A204.1 (cell line): ENCODE measurements around the gene GGT5.
"Not testable (repeated sequence)": the region's sequence is repeated elsewhere in the genome, so short reads cannot be mapped to it uniquely, and the experiment has no call there.

ENCODE experiments used
- FAIRE-seq: peaks from 2 replicates; lab custom pipeline; 2012; peaks lifted over from hg19 to GRCh38; lab: Jason Lieb, UNC

The GGT5 gene

DNA sequence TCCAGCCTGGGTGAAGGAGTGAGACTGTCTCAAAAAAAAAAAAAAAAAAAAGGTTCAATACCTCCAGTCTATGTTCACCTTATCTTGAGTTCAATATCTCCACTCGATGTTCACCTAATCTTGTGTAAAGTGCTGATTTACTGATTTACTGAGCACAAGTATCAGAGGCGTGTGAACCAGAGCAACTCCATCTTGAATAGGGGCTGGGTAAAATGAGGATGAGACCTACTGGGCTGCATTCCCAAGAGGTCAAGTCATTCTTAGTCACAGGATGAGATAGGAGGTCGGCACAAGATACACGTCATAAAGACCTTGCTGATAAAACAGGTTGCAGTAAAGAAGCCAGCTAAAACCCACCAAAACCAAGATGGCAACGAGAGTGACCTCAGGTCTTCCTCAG lies 41.0 kb downstream of the GGT5 start:
- not testable (repeated sequence) for FAIRE-seq

DNA sequence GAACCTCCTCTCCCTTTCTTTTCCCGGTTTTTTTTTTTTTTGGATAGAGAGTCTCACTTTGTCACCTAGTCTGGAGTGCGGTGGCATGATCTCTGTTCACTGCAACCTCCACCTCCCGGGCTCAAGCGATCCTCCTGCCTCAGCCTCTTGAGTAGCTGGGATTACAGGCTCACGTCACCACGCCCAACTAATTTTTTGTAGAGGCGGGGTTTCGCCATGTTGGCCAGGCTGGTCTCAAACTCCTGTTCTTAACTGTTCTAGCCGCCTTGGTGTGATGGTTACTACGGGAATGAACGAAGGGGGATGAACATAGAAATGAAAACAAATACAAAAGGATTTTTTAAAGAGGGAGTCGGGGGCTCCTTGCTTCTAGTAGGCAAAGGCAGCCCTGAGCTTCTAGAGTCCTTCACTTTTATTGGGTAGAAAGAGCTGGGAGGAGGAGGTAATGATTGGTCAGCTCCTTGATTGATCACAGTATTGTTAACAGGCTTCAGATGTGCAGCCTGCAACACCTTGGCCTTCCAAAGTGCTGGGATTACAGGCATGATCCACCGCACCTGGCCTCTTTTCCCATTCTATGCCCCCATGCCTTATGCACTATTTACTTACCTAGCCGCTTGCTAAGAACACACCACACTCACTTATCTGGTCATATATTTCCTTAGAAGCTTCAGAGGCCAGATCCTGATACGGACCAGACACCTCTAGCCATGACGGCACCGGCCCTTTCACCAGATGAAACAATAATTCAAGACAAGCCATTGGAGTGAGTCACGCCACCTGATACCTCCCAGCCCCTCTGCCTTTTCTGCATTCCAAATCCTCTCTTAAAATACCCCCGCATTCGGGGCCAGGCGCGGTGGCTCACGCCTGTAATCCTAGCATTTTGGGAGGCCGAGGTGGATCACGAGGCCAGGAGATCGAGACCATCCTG lies 42.9 kb downstream of the GGT5 start:
- FAIRE-seq: no peak

DNA sequence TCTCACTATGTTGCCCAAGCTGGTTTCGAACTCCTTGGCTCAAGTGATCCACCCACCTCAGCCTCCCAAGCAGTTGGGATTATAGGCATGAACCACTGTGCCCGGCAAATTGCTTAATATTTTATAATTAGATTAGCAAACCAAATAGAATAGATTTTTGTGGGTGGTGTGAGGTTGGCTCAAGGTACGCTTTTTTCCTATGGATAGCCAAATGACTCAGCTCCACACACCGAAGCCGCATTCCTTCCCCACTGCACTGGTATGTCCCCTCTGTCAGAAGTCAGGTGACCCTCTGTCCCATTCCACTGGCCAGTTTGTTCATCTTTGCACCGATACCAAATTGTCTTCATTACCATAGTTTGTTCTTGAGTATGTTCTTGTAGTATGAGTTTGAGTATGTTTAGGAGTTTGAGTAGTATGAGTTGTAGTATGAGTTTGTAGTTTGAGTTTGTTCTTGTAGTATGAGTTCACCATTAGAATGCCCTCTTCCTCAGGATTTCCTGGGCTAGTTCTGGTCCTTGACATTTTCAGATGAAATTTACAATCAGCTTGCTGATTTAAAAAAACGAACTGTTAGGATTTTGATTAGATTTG lies 44.2 kb downstream of the GGT5 start:
- no peak for FAIRE-seq

DNA sequence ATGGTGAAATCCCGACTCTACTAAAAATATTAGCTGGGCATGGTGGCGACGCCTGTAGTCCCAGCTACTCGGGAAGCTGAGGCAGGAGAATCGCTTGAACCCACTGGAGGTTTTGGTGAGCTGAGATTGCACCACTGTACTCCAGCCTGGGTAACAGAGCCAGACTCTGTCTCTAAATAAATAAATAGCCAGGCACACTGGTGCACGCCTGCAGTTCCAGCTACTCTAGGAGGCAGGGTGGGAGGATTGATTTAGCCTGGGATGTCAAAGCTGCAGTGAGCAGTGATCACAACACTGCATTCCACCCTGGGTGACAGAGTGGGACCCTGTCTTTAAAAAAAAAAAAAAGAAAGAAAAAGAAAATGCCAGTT lies 46.2 kb downstream of the GGT5 start:
- FAIRE-seq: no peak

DNA sequence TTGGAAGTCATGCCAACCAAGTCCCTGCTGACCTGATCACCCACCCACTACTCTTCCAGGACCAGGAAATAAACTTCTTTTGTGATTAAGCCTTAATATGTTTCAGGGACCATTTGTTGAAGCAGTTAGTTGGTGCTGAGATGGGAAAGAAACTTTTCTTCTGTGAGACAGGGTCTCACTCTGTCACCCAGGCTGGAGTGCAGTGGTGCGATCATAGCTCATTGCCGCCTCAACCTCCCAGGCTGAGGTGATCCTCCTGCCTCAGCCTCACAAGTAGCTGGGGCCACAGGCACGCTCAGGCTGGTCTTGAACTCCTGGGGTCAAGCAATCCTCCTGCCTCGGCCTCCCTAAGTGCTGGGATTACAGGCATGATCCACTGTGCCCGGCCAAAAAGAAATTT lies 53.0 kb downstream of the GGT5 start:
- FAIRE-seq: no peak

DNA sequence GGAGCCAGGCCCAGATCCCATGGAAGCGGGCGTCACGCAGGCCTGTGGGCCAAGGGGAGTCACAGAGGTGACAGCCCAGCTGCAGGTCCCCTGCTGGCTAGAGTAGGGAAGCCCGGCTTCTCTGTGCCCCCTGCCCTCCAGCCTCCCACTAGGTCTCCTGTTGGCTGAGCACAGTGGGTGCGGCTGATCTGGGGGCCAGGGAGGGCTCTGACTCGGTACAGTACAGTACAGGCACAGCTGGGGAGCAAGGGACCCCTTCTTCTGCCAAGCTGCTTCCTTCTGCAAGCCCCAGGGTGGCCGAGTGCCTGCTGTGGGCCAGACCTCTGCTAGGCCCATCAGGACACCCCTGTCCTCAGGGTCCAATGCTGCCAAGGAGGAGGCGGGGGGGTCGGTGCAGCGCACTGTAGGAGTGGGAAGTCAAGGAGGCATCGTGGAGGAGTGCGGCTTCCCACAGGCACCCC lies 53.5 kb downstream of the GGT5 start:
- no peak for FAIRE-seq

DNA sequence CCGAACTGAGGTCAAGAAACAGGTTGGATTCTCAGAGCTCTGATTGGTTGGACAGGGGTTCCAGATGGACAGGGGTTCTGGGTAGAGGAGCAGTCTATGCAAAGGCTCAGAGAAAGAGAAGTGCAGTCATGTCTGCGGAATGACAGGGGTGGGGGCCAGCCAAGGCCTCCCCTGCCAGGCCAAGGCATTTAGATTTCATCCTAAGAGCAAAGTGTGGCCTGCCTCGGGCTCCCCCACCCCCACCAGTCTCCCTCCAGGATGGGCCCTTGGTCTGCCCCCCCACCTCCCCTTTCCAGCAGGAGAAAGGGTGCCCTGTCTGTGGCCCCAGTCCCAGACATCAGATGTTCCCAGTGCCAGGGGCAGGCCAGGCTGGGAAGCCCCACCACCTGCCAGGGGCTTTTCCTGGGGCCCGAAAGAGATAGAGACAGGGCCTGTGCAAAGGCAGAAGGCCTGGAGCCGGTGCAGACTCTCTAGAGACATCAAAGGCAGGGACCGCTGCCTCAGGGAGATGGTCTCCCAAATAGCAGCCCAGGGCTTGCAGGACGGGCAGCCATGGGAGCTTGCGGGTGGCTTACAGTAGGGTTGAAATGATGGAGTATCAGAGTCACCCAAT lies 54.2 kb downstream of the GGT5 start:
- no peak for FAIRE-seq

DNA sequence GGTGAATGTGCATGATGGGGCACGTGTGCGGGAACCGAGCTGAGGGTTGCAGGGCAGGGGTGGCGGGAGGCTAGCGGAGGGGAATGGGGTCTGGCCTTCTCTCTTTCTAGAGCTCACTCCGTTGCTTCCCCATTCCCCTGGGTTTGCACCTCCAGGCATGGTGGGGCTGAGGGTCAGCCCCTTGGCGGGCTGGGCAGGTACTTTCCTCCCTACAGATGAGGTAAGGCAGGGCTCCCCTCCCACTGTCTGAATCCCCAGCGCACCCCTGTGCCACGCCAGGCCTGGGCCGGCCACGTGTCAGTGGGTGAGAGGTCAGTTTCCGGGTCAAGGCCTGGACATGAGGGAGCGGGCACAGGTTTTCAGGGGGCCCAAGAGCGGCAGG lies 54.7 kb downstream of the GGT5 start:
- FAIRE-seq: no peak

DNA sequence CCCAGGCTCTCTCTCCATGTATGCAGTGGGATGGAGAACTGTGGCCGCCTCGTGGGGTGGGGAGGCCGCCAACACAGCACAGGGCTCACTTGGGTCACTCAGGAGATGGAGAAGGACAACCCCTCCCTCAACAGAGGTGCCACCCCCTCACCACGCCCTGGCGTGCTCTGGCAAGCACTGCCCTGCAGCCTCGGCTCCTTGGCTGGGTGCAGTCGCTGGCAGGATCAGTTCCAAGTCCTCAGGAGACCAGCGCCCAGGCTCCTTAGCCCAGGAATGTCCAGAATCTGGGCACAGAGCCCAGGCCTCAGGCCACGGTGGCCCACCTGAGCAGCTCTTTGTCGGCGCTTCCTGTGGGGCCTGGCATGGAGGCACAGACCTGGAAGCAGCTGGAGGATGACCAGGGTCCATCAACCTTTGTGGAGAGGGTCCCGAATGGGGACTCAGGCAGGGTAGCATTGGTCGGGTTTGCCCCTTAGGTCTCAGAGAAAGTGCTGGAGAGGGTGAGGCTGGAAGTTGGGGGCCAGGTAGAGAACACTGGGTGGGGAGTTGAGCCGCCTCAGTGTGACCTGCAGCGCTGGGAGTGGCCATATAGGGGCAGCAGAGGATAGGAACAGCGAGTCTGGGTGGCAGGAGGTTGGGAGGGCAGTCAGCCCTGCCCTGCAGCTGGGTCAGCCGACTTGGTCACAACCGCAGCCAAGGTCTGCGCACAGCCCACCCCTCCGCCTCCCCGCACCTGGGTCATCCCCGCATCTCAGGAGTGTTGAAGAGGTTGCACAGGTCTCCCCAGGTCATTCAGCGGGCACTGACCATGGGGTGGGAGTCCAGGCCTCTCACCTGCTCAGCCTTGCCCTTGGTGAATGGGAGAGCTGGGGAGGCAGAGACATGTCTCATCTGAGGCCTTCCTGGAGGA lies 55.4 kb downstream of the GGT5 start:
- no peak for FAIRE-seq

DNA sequence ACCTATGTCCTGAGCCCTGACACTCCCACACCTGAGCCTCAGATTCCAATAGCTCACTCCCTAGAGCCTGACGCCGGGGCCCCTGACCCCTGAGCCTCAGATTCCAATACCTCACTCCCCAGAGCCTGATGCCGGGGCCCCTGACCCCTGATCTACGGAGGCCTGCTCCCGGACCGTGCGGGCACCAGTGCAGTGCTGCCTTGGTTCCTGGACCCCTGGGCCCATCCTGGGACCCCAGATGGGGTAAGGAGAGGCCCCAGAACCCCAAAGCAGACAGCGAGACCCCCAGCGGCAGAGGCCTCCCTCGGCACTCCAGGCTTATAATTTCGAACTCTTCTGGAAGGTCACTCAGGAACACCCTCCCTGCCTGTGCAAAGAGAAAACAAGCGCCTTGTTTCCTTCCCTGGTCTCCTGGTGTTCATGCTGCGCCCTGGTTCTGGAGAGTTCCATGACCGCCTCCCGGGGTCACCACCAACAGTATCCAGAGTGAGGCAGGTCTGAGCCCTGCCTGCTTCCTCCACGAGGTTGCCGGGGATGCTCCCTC lies 56.1 kb downstream of the GGT5 start:
- no peak for FAIRE-seq

DNA sequence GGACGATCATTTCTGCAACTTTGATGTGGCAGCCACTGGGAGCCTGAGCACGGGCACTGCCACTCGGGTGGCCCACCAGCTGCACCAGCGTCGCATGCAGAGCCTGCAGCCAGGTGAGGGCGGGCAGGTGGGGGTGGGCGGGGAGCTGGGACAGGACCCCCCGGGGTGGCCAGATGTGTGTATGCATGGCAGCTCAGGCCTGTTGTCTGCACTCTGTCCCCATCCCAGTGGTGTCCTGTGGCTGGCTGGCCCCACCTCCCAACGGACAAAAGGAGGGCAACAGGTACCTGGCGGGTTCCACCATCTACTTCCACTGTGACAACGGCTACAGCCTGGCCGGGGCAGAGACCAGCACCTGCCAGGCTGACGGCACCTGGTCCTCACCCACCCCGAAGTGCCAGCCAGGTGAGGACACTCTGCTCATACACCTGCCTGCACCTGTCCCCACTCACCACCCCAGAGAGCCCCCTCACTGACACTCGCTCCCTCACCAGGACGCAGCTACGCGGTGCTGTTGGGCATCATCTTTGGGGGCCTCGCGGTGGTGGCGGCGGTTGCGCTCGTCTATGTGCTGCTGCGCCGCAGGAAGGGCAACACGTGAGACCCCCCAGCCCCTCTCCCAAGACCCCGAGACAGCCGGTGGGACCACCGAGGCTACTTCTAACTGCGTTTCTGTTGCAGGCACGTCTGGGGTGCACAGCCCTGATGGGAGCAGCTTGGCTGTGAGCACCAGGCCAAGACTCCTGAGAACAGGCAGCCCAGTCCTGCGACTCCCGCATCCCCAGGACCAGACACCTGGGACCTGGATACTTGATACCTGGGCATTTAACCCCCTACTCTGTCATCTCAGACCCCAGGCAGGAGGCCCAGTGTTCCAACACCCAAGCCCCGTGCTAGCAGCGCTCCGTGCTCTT lies 56.9 kb downstream of the GGT5 start:
- FAIRE-seq: no peak

DNA sequence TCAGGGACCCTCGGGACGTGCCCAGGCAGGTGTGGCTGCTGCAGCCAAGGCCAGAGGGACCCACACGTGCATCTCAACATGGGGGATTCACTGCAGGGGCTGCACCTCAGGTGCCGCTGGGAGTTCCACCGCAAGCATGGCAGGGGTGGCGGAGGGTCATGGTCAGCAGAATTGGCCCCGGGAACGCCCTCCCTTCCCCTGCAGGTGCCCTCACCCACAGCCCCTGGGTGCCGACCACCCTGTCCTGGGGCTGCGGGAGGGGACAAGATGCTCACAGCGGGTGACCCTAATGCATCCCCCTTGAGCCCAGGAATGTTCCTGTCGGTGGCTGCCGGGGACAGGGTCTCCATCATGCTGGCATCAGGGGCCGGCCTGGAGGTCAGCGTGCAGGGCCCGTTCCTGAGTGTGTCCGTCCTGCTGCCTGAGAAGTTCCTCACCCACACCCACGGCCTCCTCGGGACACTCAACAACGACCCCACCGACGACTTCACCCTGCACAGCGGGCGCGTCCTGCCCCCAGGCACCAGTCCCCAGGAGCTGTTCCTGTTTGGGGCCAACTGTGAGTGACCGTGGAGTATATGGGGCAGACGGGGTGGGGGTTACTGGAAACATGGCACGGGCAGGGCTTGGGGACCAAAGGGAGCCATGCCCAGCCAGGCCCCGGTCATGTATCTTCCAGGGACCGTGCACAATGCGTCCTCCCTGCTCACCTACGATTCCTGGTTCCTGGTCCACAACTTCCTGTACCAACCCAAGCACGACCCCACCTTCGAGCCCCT lies 57.8 kb downstream of the GGT5 start:
- FAIRE-seq: no peak

DNA sequence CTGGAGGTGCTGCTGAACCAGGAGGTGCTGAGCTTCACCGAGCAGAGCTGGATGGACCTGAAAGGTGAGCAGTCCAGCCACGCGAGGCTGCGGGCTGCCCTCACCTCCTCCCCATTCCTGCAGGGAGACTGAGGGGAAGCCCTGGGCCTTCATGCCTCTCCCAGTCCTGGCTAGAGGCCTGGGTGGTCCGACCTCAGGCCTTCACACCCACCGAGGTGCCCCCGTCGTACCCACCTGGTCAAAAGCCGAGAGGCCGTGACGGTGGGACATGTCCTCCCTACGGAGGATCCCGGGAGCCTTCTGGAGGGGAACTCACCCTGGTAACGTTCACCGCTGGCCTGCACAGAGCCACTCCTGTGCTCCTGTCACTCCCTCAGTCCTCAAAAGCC lies 58.5 kb downstream of the GGT5 start:
- no peak for FAIRE-seq

DNA sequence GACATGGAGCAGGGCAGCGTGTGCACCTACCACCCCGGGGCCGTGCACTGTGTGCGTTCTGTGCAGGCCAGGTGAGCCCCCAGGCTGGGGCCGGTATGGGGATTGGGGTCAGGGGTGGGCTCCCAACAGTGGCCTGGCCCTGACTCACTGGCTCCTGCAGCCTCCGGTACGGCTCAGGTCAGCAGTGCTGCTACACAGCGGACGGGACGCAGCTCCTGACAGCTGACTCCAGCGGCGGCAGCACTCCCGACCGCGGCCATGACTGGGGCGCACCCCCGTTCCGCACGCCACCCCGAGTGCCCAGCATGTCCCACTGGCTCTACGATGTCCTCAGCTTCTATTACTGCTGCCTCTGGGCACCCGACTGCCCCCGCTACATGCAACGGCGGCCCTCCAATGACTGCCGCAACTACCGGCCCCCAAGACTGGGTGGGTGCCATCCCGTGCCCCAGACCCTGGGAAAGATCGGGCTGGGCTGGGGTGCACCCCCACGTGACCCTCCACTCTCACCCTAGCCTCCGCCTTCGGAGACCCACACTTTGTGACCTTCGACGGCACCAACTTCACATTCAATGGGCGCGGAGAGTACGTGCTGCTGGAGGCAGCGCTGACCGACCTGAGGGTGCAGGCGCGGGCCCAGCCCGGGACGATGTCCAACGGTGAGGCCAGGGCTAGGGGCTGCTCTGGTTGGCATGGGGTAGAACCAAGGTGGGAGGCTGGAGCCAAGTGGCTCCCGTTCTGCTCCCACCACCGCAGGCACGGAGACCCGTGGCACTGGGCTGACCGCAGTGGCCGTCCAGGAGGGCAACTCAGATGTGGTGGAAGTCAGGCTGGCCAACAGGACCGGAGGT lies 59.2 kb downstream of the GGT5 start:
- FAIRE-seq: no peak

DNA sequence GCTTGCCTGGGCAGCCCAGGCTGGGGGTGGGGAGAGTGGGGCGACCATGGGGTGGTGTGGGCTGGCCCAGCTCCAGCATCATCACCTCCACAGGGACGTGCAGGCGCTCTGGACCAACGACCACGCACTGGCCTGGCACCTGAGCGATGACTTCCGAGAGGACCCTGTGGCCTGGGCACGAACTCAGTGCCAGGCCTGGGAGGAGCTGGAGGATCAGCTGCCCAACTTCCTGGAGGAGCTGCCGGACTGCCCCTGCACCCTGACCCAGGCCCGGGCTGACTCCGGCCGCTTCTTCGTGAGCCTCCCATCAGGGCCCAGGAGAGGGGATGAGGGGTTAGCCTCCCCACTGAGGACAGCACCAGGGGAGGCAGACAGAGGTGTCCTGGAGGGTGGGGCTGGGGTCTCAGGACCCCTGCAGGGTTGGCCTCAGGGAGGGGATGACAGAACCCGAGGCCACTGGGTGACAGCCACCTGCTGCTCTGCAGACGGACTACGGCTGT lies 59.8 kb downstream of the GGT5 start:
- no peak for FAIRE-seq

DNA sequence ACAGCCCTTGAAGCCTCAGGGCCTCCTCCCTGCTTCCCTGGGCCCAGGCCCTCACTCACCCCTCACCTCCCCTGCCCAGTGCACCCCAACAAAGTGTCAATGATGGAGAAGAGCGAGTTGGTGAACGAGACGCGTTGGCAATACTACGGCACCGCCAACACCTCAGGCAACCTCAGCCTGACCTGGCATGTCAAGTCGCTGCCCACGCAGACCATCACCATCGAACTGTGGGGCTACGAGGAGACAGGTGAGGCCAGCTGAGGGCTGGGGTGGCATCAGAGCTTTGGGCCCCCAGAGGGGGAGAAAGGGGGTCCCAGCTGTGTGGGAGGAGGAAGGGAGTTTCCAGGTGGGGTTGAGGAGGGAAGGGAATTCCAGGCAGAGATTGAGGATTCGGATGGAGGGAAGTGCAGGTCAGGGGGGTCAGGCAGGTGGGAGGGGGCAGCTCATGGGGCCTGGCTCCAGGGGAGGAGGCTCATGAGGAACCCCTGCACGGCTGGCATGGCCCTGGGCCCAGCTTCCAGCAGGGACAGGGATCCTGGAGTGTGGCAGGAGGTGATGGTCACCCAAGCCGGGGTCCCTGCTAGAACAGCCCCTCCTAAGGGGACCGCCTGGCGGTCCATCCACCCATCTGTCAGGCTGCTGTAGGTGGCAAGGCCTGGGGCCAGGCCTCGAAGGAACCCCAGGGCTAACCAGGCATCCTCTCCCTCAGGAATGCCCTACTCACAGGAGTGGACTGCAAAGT lies 60.7 kb downstream of the GGT5 start:
- FAIRE-seq: no peak

DNA sequence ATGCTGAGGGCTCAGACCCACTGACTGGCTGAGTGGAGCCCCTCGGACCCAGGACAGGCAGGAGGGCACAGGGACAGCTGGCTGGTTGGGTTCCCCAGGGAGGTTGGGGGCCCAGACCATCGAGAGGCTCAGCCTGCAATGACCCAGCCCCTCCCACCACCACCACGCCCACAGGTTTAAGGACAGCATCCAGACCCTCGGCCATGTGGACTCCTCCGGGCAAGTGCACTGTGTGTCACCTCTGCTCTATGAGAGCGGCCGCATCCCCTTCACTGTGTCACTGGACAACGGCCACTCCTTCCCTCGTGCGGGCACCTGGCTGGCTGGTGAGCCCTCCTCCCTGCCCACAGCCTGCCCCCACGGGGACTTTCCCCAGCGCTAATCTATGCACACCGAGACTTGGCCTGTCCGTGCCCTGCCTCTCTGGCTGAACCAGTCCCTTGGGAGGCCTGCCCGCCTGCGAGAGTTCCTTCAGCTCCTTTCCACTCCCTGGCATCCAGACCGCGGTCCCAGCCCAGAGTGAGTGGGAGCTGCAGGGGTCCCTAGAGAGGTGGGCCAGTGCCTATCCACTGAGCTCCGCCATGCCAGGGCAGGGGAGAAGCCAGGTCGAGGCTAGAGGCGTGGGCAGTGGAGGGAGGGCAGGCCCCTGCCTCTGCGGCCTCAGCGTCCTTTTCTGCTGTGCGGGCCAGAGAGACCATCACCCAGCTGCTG lies 61.4 kb downstream of the GGT5 start:
- FAIRE-seq: no peak

DNA sequence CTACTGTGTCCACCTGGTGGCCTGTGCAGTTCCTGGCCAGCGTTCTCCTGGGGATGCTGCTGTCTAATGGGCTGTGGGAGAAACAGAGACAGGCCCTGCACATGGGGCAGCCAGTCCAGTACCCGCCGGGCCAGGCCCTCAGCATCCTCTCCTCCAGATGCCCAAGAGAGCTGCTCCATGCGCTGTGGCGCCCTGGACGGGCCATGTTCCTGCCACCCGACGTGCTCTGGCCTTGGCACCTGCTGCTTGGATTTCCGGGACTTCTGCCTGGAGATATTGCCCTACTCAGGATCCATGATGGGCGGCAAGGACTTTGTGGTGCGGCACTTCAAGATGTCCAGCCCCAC lies 62.0 kb downstream of the GGT5 start:
- not testable (repeated sequence) for FAIRE-seq
